Neutrophil (primary cell): ENCODE results near the gene EHD1.

ENCODE experiments used
- H3K27ac ChIP-seq: fragments of 200-600 bp; sonication (generic); 2 replicates; pipeline ENCODE4 v1.5.1; 2016; ENCODE audit warnings: mild to moderate bottlenecking, moderate library complexity
- H3K27me3 ChIP-seq: fragments of 200-600 bp; sonication (generic); 2 replicates; pipeline ENCODE4 v1.6.0; 2016; ENCODE audit warnings: mild to moderate bottlenecking
- H3K36me3 ChIP-seq: fragments of 200-600 bp; sonication (generic); 2 replicates; pipeline ENCODE4 v1.5.1; 2017
- H3K4me1 ChIP-seq, 2 experiments: fragments of 200-600 bp in 1 of 2; sonication (generic) in 1 of 2; 1 replicate in 1 of 2; 2 replicates in 1 of 2; pipeline versions ENCODE4 v1.5.1 to v1.6.1; 2013 to 2016; ENCODE audit warnings: low read depth in 1 of 2, low read length in 1 of 2, mild to moderate bottlenecking in 1 of 2, moderate library complexity in 1 of 2; ENCODE audit not compliant: control insufficient read depth in 1 of 2, insufficient read depth in 1 of 2
- H3K4me3 ChIP-seq, 2 experiments: fragments of 200-600 bp in 1 of 2; sonication (generic) in 1 of 2; 1 replicate in 1 of 2; 2 replicates in 1 of 2; pipeline ENCODE4 v1.5.1; 2013 to 2016; ENCODE audit warnings: low read depth in 1 of 2, low read length in 1 of 2, mild to moderate bottlenecking in 1 of 2, moderate library complexity in 1 of 2
- H3K9me3 ChIP-seq: fragments of 200-600 bp; sonication (generic); 2 replicates; pipeline ENCODE4 v1.5.1; 2016
- CTCF ChIP-seq: fragments of 200-600 bp; sonication (generic); IDR thresholded peaks from 2 replicates; pipeline ENCODE4 v1.5.1; 2016; ENCODE audit warnings: antibody characterized with exemption

EHD1 gene

DNA sequence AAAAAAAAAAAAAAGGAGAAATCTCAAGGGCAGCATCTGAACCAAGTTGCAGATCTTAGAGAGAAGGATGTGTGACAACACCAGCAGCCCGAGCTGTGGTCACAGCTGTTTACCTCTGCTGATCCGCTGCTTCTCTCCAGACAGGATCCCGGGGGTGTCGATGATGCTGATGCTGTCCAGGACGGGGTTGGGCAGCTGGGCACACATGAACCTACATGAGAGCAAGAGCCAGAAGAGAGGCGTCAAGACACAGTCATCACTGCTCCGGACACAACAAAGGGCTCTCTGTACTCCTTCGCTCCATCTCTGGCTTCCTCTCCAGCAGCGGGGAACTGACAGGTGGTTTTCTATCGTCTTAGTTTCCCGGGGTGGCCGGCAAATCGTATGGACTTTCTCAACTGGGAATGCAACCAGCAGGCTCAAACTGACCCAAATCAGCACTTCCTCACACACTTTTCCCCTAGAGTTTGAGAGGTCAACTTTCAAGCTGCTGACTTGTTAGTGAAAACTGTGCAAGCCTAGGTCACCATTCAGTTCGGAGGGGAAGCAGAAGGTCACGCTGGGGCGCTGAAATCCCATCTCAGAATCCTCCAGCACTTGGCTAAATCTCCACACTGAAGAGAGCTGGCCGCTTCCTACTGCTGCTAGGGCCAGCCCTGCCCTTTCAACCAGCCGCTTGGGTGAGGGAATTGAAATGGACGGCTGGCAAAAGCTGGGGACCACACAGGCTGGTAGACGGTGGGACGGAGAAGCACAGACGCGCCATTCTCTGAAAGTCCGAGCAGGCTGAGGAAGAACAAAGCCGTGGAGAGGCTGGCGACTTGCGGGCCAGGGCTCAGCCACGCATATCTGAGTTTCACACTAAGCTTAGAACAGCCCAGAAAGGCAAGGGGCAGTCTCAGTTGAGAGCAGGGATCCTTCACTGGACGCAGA, 3.8 kb downstream of the EHD1 start:
- no peak for TF ChIP-seq CTCF
- H3K36me3 ChIP-seq = peaks cover 39% of the 10 kb centered on the region
- H3K4me3 ChIP-seq = peak overlapping the region; percentile 78 to 100
- H3K27ac ChIP-seq = peak overlapping the region; percentile 99
- no peaks in the 10 kb centered on the region for H3K27me3 ChIP-seq
- peaks cover 84 to 90% of the 10 kb centered on the region in 2 experiments for H3K4me1 ChIP-seq
- no peaks in the 10 kb centered on the region for H3K9me3 ChIP-seq

- Histone ChIP-seq H3K27ac (peak overlapping the region; percentile 99), H3K4me3 (peak overlapping the region; percentile 26 to 78), H3K36me3 (peaks cover 47% of the 10 kb centered on the region), H3K4me1 (peaks cover 92 to 97% of the 10 kb centered on the region in 2 experiments), H3K9me3 (no peaks in the 10 kb centered on the region), H3K27me3 (no peaks in the 10 kb centered on the region)
- no peak for TF ChIP-seq CTCF
Observed at GRCh38 chr11:64872790-64873488, 5.5 kb downstream of the EHD1 start.

GRCh38 chr11:64871492-64871891, 6.9 kb downstream of the EHD1 start:
- peak overlapping the region; percentile 99 for H3K27ac ChIP-seq
- peaks cover 59% of the 10 kb centered on the region for H3K36me3 ChIP-seq
- peaks cover 96 to 97% of the 10 kb centered on the region in 2 experiments for H3K4me1 ChIP-seq

DNA sequence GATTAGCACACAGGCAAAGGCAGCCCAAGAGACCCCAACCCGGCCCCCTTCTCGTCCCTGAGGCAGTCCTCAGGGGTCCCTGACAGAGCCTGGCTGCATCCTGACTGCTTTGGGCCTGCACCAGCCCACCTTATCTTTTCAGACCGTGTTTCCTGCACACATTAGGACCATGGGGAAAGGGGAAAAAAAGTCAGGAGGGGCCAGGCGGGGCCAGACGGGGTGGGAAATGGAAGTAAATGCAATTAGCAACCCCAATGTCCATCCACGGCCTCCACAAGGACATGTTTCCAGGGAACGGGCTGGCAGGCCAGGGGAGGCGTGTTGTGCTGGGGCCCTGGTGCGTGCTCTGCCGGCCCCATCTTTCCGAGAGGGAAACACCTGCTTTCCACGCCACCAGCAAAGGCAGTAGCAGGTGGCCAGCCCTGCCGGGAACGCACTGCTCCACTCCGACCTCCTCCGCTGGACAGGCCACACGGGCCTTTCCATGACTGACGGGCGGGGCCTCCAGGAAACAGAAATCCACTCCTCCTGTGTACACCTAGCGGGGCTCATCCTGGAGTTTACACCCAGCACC, 7.4 kb downstream of the EHD1 start:
- peak overlapping the region; percentile 65 to 78 for H3K4me3 ChIP-seq
- H3K4me1 ChIP-seq = peaks cover 96 to 97% of the 10 kb centered on the region in 2 experiments
- H3K36me3 ChIP-seq = peaks cover 59% of the 10 kb centered on the region
- TF ChIP-seq CTCF = no peak
- peak overlapping the region; percentile 99 for H3K27ac ChIP-seq
- no peaks in the 10 kb centered on the region for H3K9me3 ChIP-seq
- H3K27me3 ChIP-seq = no peaks in the 10 kb centered on the region

More at GRCh38 chr11:64871492-64871891, 6.9 kb downstream of the EHD1 start:
- Histone ChIP-seq H3K9me3 (no peaks in the 10 kb centered on the region), H3K4me3 (peak overlapping the region; percentile 65 to 78), H3K27me3 (no peaks in the 10 kb centered on the region)
- TF ChIP-seq CTCF = no peak

- peak overlapping the region; percentile 99 for H3K27ac ChIP-seq
- no peaks in the 10 kb centered on the region for H3K9me3 ChIP-seq
- no peaks in the 10 kb centered on the region for H3K27me3 ChIP-seq
- TF ChIP-seq CTCF = no peak
- peaks cover 59% of the 10 kb centered on the region for H3K36me3 ChIP-seq
- peak overlapping the region; percentile 65 to 78 for H3K4me3 ChIP-seq
- H3K4me1 ChIP-seq = peaks cover 97% of the 10 kb centered on the region in 2 experiments
Observed at GRCh38 chr11:64870176-64870892, 8.1 kb downstream of the EHD1 start.
